Measurements from ENCODE around the gene LIF.

Gene LIF

GRCh38 chr22:30193031-30193775 is 53.4 kb downstream of the LIF start:
- in situ Hi-C loops (cut with MboI; ENCODE audit: low sequenced_read_pairs, unreplicated experiment) = no loop called here
- DNase-seq (ENCODE audit: low spot score) = no peak

GRCh38 chr22:30192427-30192826 is 54.1 kb downstream of the LIF start:
- DNase-seq (ENCODE audit: low spot score) = peak; percentile 6
- TF ChIP-seq CTCF (IDR thresholded peaks at IDR 0.05; ENCODE audit: borderline replicate concordance, control extremely low read depth, extremely low read depth, insufficient read depth, missing control alignments) = no peak
- in situ Hi-C loops (cut with MboI; ENCODE audit: low sequenced_read_pairs, unreplicated experiment) = no loop called here

More at GRCh38 chr22:30193031-30193775, 53.4 kb downstream of the LIF start:
- no peak for TF ChIP-seq CTCF (IDR thresholded peaks at IDR 0.05; ENCODE audit: borderline replicate concordance, control extremely low read depth, extremely low read depth, insufficient read depth, missing control alignments)

- no peak for DNase-seq (ENCODE audit: low spot score)
- in situ Hi-C loops (cut with MboI; ENCODE audit: low sequenced_read_pairs, unreplicated experiment) = no loop called here
- TF ChIP-seq CTCF (IDR thresholded peaks at IDR 0.05; ENCODE audit: borderline replicate concordance, control extremely low read depth, extremely low read depth, insufficient read depth, missing control alignments) = no peak
Measured at GRCh38 chr22:30191040-30191701, 55.4 kb downstream of the LIF start.

GRCh38 chr22:30190574-30190973 is 56.0 kb downstream of the LIF start:
- DNase-seq (ENCODE audit: low spot score) = no peak

More at GRCh38 chr22:30190574-30190973, 56.0 kb downstream of the LIF start:
- no peak for TF ChIP-seq CTCF (IDR thresholded peaks at IDR 0.05; ENCODE audit: borderline replicate concordance, control extremely low read depth, extremely low read depth, insufficient read depth, missing control alignments)
- in situ Hi-C loops (cut with MboI; ENCODE audit: low sequenced_read_pairs, unreplicated experiment) = no loop called here
